22Rv1 (cell line): ENCODE data around the gene HSPA12A.

Experiments used
- H3K27ac ChIP-seq: fragments of 450-650 bp; 2 replicates; pipeline ENCODE4 v1.5.1; 2017
- ZFX ChIP-seq: fragments of 450-650 bp; IDR thresholded peaks from 2 replicates; pipeline ENCODE4 v1.6.1; 2017; ENCODE audit warnings: antibody characterized with exemption, borderline replicate concordance
- TF ChIP-seq, protein P1 (sequence below): fragments of 450-650 bp; IDR thresholded peaks from 2 replicates; pipeline ENCODE4 v1.5.1; 2017; ENCODE audit warnings: mild to moderate bottlenecking

Gene HSPA12A

DNA sequence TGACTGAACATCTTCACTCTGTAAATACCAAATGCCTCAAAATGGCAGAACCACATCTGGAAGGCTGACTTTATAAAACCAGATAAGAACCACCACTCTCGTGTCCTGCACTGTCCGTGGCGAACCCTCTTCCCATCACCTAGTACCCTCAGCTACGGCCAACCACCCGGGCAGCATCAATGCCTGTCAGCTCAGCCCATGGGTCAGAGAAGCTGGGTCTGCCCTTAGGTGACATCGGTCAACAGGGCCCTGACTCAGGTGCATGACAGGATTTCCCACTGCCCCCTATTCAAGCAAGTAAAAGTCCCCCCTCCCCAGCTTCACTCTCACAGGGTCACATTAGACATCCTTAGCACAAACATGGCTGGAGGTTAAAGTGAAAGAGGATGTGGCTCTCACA is 56.6 kb downstream of the HSPA12A start:
- no peak overlapping the region for H3K27ac ChIP-seq
- TF ChIP-seq, protein P1, sequence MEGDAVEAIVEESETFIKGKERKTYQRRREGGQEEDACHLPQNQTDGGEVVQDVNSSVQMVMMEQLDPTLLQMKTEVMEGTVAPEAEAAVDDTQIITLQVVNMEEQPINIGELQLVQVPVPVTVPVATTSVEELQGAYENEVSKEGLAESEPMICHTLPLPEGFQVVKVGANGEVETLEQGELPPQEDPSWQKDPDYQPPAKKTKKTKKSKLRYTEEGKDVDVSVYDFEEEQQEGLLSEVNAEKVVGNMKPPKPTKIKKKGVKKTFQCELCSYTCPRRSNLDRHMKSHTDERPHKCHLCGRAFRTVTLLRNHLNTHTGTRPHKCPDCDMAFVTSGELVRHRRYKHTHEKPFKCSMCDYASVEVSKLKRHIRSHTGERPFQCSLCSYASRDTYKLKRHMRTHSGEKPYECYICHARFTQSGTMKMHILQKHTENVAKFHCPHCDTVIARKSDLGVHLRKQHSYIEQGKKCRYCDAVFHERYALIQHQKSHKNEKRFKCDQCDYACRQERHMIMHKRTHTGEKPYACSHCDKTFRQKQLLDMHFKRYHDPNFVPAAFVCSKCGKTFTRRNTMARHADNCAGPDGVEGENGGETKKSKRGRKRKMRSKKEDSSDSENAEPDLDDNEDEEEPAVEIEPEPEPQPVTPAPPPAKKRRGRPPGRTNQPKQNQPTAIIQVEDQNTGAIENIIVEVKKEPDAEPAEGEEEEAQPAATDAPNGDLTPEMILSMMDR, result no peak
- TF ChIP-seq ZFX, result no peak

DNA sequence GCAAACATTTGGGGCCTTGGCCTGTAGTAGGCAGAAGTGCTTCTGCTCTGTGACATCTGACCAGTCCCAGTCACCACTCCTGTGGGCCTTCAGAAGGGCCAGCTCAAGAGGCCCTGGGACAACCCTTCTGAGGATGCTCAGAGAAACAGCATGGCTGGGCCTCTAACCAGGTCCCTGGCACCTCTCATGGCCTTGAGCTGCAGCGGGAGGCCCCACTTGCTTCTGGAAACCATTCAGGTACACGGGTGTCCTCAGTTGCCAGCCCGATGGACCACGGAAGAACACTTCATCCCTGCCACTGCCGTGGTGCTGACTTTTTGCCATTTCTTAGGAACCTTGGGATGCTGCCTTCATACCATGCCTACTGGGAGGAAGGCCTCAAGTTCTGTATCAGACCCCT is 57.6 kb downstream of the HSPA12A start:
- no peak for TF ChIP-seq ZFX
- TF ChIP-seq, protein P1, result no peak
- no peak overlapping the region for H3K27ac ChIP-seq

DNA sequence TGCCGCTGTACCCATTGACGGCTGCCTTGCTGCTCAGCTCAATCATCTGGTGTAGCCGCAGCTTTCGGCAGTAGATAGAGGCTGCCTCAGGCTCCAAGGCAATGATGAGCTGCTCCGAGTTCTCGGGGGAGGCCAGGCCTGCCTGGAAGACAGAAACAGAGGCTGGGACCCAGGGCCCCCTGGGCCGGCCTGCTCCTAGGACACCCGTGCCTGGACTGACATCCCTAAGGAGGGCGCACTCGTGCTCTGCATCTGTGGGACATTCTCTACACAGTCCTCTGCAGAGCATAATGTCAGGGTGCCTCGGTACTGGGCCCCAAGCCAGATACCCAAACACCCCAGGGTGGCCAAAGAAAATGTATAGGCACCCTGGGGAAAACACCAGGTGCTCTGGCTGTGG is 58.5 kb downstream of the HSPA12A start:
- no peak for TF ChIP-seq ZFX
- TF ChIP-seq, protein P1, result no peak

DNA sequence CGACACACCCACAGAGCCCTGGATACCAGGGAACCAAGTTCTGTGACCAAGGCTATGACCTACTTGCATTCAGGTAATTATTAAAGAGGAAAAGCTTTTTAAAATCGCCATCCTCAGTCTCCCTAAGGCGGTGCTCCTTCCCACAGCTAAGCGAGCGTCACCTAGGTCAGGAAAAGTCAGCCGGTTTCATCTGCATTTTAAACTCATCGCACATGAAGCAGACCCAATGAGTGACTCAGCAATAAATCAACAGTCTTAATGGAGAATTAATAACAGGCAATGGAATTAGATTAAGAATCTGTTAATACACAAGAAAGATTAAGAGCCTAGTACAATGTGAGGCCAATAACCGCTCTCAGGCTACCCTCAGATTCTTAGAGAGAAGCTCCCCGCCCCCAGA is 59.2 kb downstream of the HSPA12A start:
- TF ChIP-seq, protein P1, result no peak
- TF ChIP-seq ZFX, result no peak
- no peak overlapping the region for H3K27ac ChIP-seq

More for the DNA sequence above, 58.5 kb downstream of the HSPA12A start:
- H3K27ac ChIP-seq, result no peak overlapping the region

DNA sequence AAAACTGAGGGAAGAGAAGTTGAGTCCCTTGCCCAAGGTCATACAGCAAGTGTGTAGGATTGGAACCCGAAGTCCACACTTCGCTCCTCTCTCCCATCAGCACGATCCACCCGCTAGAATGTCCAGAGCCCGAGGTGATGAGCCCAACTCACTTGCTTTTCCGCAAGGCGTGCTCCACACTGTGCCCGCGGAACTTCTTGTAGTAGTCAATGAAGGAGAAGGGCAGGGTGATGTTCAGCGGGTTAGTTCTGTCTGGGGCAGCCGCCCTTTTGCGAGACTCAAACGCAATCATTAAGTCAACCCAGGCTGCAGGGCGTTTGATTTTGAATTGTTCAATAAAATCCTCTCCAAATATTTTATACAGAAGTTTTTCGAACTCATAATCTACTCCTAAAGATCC is 63.0 kb downstream of the HSPA12A start:
- TF ChIP-seq, protein P1, result no peak
- TF ChIP-seq ZFX, result no peak

DNA sequence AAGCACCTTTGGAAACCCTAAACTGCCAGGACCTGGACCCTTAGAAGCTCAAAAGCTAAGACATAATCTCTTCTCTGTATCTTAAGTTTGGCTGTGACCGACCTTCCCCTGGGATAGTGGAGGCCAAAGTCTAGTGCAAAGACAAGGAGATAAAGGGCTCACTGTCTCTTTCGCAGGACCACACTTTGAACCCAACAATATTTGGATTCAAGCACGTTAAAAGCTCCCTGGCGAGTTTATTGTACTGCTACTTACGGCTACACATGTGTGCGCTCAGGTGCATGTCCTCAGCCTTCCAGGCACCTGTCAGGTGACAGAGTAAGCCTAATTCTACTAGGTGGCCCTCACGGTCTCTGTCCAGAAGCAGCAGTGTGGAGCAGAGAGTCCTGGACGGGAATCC is 65.7 kb downstream of the HSPA12A start:
- no peak for TF ChIP-seq ZFX
- TF ChIP-seq, protein P1, result no peak
- no peak overlapping the region for H3K27ac ChIP-seq

More for the DNA sequence above, 63.0 kb downstream of the HSPA12A start:
- H3K27ac ChIP-seq, result no peak overlapping the region

DNA sequence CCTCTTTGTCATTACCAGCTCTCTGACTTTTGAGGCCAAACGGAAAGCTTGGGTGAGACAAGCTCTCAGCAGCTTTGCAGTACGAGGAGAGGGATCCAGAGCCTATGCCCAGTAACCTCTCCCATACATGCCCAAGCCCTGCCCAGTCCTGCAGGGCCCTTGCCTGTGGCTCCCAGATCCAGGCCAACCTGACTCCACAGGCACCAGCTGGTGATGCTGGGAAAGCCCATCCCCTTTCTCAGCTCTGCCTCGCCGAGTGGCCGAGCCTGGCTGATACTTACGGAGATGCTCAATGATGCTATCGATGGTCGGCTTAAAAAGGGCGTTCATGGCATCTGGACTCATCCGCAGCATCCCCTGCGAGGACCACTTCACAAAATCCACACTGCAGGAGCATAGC is 66.2 kb downstream of the HSPA12A start:
- H3K27ac ChIP-seq, result no peak overlapping the region
- TF ChIP-seq, protein P1, result no peak
- no peak for TF ChIP-seq ZFX
